ENCODE measurements around the gene APOL4.
"Not testable (repeated sequence)": the region's sequence is repeated elsewhere in the genome, so short reads cannot be mapped to it uniquely, and the experiment has no call there.

- TF ChIP-seq CTCF, EZH2, EZH2phosphoT487 (IDR thresholded peaks at IDR 0.05): not testable (repeated sequence)
Measured at GRCh38 chr22:36187862-36188261, 13.7 kb downstream of the APOL4 start.

Data from neural progenitor cell (in vitro differentiated cells).